SHP77 (cell line): Measurements from ENCODE around the gene NUTM2F.
"Not testable (repeated sequence)": the region's sequence is repeated elsewhere in the genome, so short reads cannot be mapped to it uniquely, and the experiment has no call there.

Source experiments
- DNase-seq, 2 experiments: peaks; one replicate each; lab custom pipeline; 2025; lab: John Stamatoyannopoulos, UW

The NUTM2F gene

GRCh38 chr9:94316236-94316635, 12.2 kb downstream of the NUTM2F start:
- DNase-seq, result not testable (repeated sequence)

GRCh38 chr9:94315034-94315984, 13.1 kb downstream of the NUTM2F start:
- DNase-seq, result not testable (repeated sequence)

- DNase-seq, result no peak
These were observed 25.1 kb downstream of the NUTM2F start for GRCh38 chr9:94303321-94303720.

GRCh38 chr9:94302426-94302825, 26.0 kb downstream of the NUTM2F start:
- no peak for DNase-seq

- DNase-seq, result no peak
These were observed 26.9 kb downstream of the NUTM2F start for GRCh38 chr9:94301583-94301982.

GRCh38 chr9:94300470-94301301, 27.8 kb downstream of the NUTM2F start:
- no peak for DNase-seq

GRCh38 chr9:94298949-94299599, 29.4 kb downstream of the NUTM2F start:
- DNase-seq, result no peak

- DNase-seq, result no peak
These were observed 38.8 kb downstream of the NUTM2F start for GRCh38 chr9:94289691-94290090.

GRCh38 chr9:94287877-94288513, 40.4 kb downstream of the NUTM2F start:
- DNase-seq, result no peak

- no peak for DNase-seq
These were observed 42.3 kb downstream of the NUTM2F start for GRCh38 chr9:94286116-94286515.

- DNase-seq, result no peak
These were observed 47.3 kb downstream of the NUTM2F start for GRCh38 chr9:94281101-94281500.

- DNase-seq, result no peak
These were observed 47.9 kb downstream of the NUTM2F start for GRCh38 chr9:94280409-94280989.

GRCh38 chr9:94277885-94278536, 50.4 kb downstream of the NUTM2F start:
- no peak for DNase-seq

- DNase-seq, result not testable (repeated sequence)
These were observed 51.4 kb downstream of the NUTM2F start for GRCh38 chr9:94277029-94277428.

GRCh38 chr9:94270009-94270408, 58.4 kb downstream of the NUTM2F start:
- no peak for DNase-seq

GRCh38 chr9:94269264-94269663, 59.2 kb downstream of the NUTM2F start:
- DNase-seq, result no peak
